Endometrial microvascular endothelial cells (primary cell): ENCODE measurements around the gene GAPDH. TPM values are rescaled to one million over a fixed set of nuclear protein-coding genes. Genes with fewer than 3 reads are reported as not detected.
"Not testable (repeated sequence)": the region's sequence is repeated elsewhere in the genome, so short reads cannot be mapped to it uniquely, and the experiment has no call there.

Experiments used
- in situ Hi-C: cut with HindIII; loops from 2 replicates; pipeline ENCODE4 v1.10.0; 2017; ENCODE audit warnings: low sequenced_read_pairs, low pct_unique_long_range_greater_than_20kb; ENCODE audit errors: inconsistent ontology term
- total RNA-seq: library from RNA; depleted of rRNA; stranded (reverse); fragments of >200 nt; gene quantifications from one replicate; pipeline ENCODE4 v1.2.3, GENCODE V29; 2015; ENCODE audit errors: inconsistent ontology term

The GAPDH gene
- total RNA-seq, 1 donor from 2014 or later = 6,670 TPM

GRCh38 chr12:6556496-6556817 lies 22.1 kb downstream of the GAPDH start:
- in situ Hi-C loops = not testable (repeated sequence)

- in situ Hi-C loops = no loop called here
Measured at GRCh38 chr12:6556857-6557256, 22.5 kb downstream of the GAPDH start.

GRCh38 chr12:6558014-6558760 lies 23.9 kb downstream of the GAPDH start:
- in situ Hi-C loops = not testable (repeated sequence)

- in situ Hi-C loops = no loop called here
Measured at GRCh38 chr12:6559500-6559899, 25.2 kb downstream of the GAPDH start.

- in situ Hi-C loops = no loop called here
Measured at GRCh38 chr12:6560501-6561205, 26.3 kb downstream of the GAPDH start.

- in situ Hi-C loops = no loop called here
Measured at GRCh38 chr12:6562881-6563280, 28.6 kb downstream of the GAPDH start.

GRCh38 chr12:6563448-6564050 lies 29.2 kb downstream of the GAPDH start:
- in situ Hi-C loops = no loop called here

- in situ Hi-C loops = no loop called here
Measured at GRCh38 chr12:6567112-6567670, 32.9 kb downstream of the GAPDH start.

- in situ Hi-C loops = no loop called here
Measured at GRCh38 chr12:6569312-6569711, 35.0 kb downstream of the GAPDH start.

GRCh38 chr12:6569786-6570185 lies 35.5 kb downstream of the GAPDH start:
- in situ Hi-C loops = no loop called here

GRCh38 chr12:6570264-6570887 lies 36.1 kb downstream of the GAPDH start:
- in situ Hi-C loops = no loop called here

GRCh38 chr12:6573001-6573400 lies 38.7 kb downstream of the GAPDH start:
- in situ Hi-C loops = no loop called here

- in situ Hi-C loops = no loop called here
Measured at GRCh38 chr12:6574576-6575295, 40.4 kb downstream of the GAPDH start.

GRCh38 chr12:6575648-6576047 lies 41.3 kb downstream of the GAPDH start:
- in situ Hi-C loops = no loop called here

GRCh38 chr12:6582196-6582595 lies 47.9 kb downstream of the GAPDH start:
- in situ Hi-C loops = no loop called here

GRCh38 chr12:6582959-6583358 lies 48.6 kb downstream of the GAPDH start:
- in situ Hi-C loops = no loop called here

GRCh38 chr12:6584293-6584692 lies 50.0 kb downstream of the GAPDH start:
- in situ Hi-C loops = no loop called here

- in situ Hi-C loops = not testable (repeated sequence)
Measured at GRCh38 chr12:6586569-6586968, 52.3 kb downstream of the GAPDH start.
